Measurements from ENCODE around the gene COG5.

DNA sequence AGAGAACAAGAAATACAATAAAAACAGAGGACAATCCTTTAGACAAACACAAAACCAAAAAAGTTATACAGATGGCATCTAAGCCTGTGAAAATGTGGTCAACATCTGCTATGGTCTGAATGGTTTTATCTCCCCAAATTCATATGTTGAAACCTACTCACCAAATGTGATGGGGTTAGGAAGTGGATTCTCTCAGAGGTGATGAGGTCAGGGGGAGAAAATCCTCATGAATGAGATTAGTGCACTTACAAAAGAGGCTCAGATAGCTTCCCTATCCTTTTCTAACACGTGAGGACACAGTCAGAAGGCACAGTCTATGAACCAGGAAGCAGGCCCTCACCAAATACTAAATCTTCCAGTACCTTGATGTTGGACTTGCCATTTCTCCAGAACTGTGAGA lies 241.7 kb downstream of the COG5 start:
- TF ChIP-seq CHD2 (IDR thresholded peaks at IDR 0.05; ENCODE audit: low read length) = no peak
- no peak for TF ChIP-seq CBX8 (IDR thresholded peaks at IDR 0.05; ENCODE audit: borderline replicate concordance, low read depth, low read length)
- TF ChIP-seq ZNF274 (IDR thresholded peaks at IDR 0.05; ENCODE audit: borderline replicate concordance, extremely low read depth, low read length) = no peak
